Activated CD8-positive, alpha-beta memory T cell treated with anti-CD3 and anti-CD28 coated beads, Interleukin-2, amount 10 ng/mL, durations not matched to agents 7 days and 5 days (primary cell): ENCODE measurements around the gene CELA2B. TPM values are rescaled to one million over a fixed set of nuclear protein-coding genes. Genes with fewer than 3 reads are reported as not detected.

Source experiments
- total RNA-seq, 2 experiments: library from RNA; stranded (reverse); gene quantifications; one replicate each; pipeline ENCODE4 v1.2.3, GENCODE V29; 2021

Gene CELA2B
- total RNA-seq, 2 experiments from 2014 or later: not detected

Other genes starting within 250 kb of the CELA2B start
- gene FHAD1, start 228.9 kb upstream of the CELA2B start, total RNA-seq: not detected
- 10 to 100 TPM; 95.4 to 98.9 TPM for gene EFHD2, start 66.2 kb upstream of the CELA2B start, total RNA-seq
- gene CTRC, start 37.7 kb upstream of the CELA2B start, total RNA-seq: under 1 TPM; 0.68 to 0.93 TPM
- not detected for gene CELA2A, start 19.4 kb upstream of the CELA2B start, total RNA-seq
- gene CASP9, start 48.1 kb downstream of the CELA2B start, total RNA-seq: 10 to 100 TPM; 17.7 to 19.0 TPM
- gene DNAJC16, start 50.7 kb downstream of the CELA2B start, total RNA-seq: 10 to 100 TPM; 14.9 to 18.1 TPM
- gene AGMAT, start 108.9 kb downstream of the CELA2B start, total RNA-seq: 10 to 100 TPM in 1 of 2 experiments, 1 to 10 TPM in 1; 8.0 to 12.4 TPM
- 10 to 100 TPM; 24.0 to 31.4 TPM for gene DDI2, start 141.4 kb downstream of the CELA2B start, total RNA-seq
- gene PLEKHM2, start 208.2 kb downstream of the CELA2B start, total RNA-seq: 10 to 100 TPM; 55.7 to 63.2 TPM